Activated T-helper 9 cell treated with anti-CD3 and anti-CD28 coated beads, Interleukin-2, amount 50 U/mL, for 16 hours (primary cell): ENCODE data around the gene ZFP92.

Source experiments
- DNase-seq: peaks from one replicate; pipeline ENCODE4 v3.0.0-alpha.2; 2020; ENCODE audit warnings: low read depth

The ZFP92 gene

GRCh38 chrX:153408871-153409351, 2.4 kb upstream of the ZFP92 start:
- DNase-seq: no peak

- no peak for DNase-seq
Observed at GRCh38 chrX:153409414-153410101, 1.7 kb upstream of the ZFP92 start.

- DNase-seq: no peak
Observed at GRCh38 chrX:153410373-153410772, 899 bp upstream of the ZFP92 start.

GRCh38 chrX:153410888-153411254, 401 bp upstream of the ZFP92 start:
- DNase-seq: no peak

- no peak for DNase-seq
Observed at GRCh38 chrX:153411988-153412574, 809 bp downstream of the ZFP92 start.

GRCh38 chrX:153412746-153413720, 1.8 kb downstream of the ZFP92 start:
- DNase-seq: no peak

- no peak for DNase-seq
Observed at GRCh38 chrX:153413731-153414130, 2.5 kb downstream of the ZFP92 start.

- DNase-seq: no peak
Observed at GRCh38 chrX:153414856-153415510, 3.7 kb downstream of the ZFP92 start.

GRCh38 chrX:153416781-153417450, 5.6 kb downstream of the ZFP92 start:
- no peak for DNase-seq

GRCh38 chrX:153417637-153418036, 6.4 kb downstream of the ZFP92 start:
- DNase-seq: no peak

- DNase-seq: no peak
Observed at GRCh38 chrX:153420851-153421599, 9.8 kb downstream of the ZFP92 start.

- DNase-seq: no peak
Observed at GRCh38 chrX:153421856-153422255, 10.6 kb downstream of the ZFP92 start.

- DNase-seq: no peak
Observed at GRCh38 chrX:153423652-153424051, 12.4 kb downstream of the ZFP92 start.

- DNase-seq: no peak
Observed at GRCh38 chrX:153426204-153426603, 14.9 kb downstream of the ZFP92 start.

GRCh38 chrX:153430796-153431195, 19.5 kb downstream of the ZFP92 start:
- DNase-seq: no peak

- no peak for DNase-seq
Observed at GRCh38 chrX:153433161-153433680, 21.9 kb downstream of the ZFP92 start.

GRCh38 chrX:153433781-153434285, 22.6 kb downstream of the ZFP92 start:
- DNase-seq: no peak

GRCh38 chrX:153434801-153435200, 23.5 kb downstream of the ZFP92 start:
- no peak for DNase-seq

- no peak for DNase-seq
Observed at GRCh38 chrX:153435845-153436244, 24.6 kb downstream of the ZFP92 start.

GRCh38 chrX:153438532-153438931, 27.3 kb downstream of the ZFP92 start:
- no peak for DNase-seq
